Esophagus (tissue), 2 donors: ENCODE results near the gene ANP32B. TPM values are rescaled to one million over a fixed set of nuclear protein-coding genes. Genes with fewer than 3 reads are reported as not detected.
A peak's percentile ranks its signal among the peaks of the same experiment; 100 is the strongest.

Experiments used
- H3K27ac ChIP-seq, 2 donors: one replicate each; pipeline ENCODE4 v1.5.1; 2013; ENCODE audit warnings: low read depth in 2 of 2, mild to moderate bottlenecking in 2 of 2, inconsistent platforms in 1 of 2, low read length in 1 of 2, moderate library complexity in 1 of 2
- H3K27me3 ChIP-seq, 2 donors: one replicate each; pipeline ENCODE4 v1.6.1; 2013; ENCODE audit warnings: low read length in 2 of 2, control low read depth in 1 of 2, mild to moderate bottlenecking in 1 of 2; ENCODE audit not compliant: insufficient read depth in 2 of 2, control insufficient read depth in 1 of 2
- H3K36me3 ChIP-seq, 2 donors: one replicate each; pipeline ENCODE4 v1.6.1; 2013; ENCODE audit warnings: low read length in 1 of 2; ENCODE audit not compliant: control insufficient read depth in 2 of 2, insufficient read depth in 2 of 2
- H3K4me1 ChIP-seq, 2 donors: one replicate each; pipeline ENCODE4 v1.6.1; 2013; ENCODE audit warnings: low read length in 1 of 2; ENCODE audit not compliant: control insufficient read depth in 2 of 2, insufficient read depth in 2 of 2
- H3K4me3 ChIP-seq, 2 donors: one replicate each; pipeline ENCODE4 v1.5.1; 2013; ENCODE audit warnings: low read length in 2 of 2, mild to moderate bottlenecking in 2 of 2, low read depth in 1 of 2, moderate library complexity in 1 of 2
- H3K9me3 ChIP-seq, 2 donors: one replicate each; pipeline ENCODE4 v1.6.1; 2013; ENCODE audit warnings: mild to moderate bottlenecking in 2 of 2, low read depth in 1 of 2, low read length in 1 of 2, moderate library complexity in 1 of 2; ENCODE audit not compliant: control insufficient read depth in 2 of 2, insufficient read depth in 1 of 2
- WGBS, 2 donors: extraction: QIAGEN DNeasy Blood & Tissue Kit; methylation state at CpG; one replicate each; pipeline ENCODE4 v1.1.7; 2013; 5-methylcytosine and 5-hydroxymethylcytosine counted together
- polyA plus RNA-seq, 2 donors: library from polyadenylated mRNA; stranded (reverse); fragments of 200-250 nt; gene quantifications; one replicate each; pipeline ENCODE4 v1.2.3, GENCODE V29; 2013
- donor health status: healthy with polysubstance abuse.
- donor health status: Bipolar disorder and iron deficiency.

The ANP32B gene
- polyA plus RNA-seq = 100 to 1,000 TPM in 1 of 2 donors, 10 to 100 TPM in 1; 74.5 to 116 TPM

DNA sequence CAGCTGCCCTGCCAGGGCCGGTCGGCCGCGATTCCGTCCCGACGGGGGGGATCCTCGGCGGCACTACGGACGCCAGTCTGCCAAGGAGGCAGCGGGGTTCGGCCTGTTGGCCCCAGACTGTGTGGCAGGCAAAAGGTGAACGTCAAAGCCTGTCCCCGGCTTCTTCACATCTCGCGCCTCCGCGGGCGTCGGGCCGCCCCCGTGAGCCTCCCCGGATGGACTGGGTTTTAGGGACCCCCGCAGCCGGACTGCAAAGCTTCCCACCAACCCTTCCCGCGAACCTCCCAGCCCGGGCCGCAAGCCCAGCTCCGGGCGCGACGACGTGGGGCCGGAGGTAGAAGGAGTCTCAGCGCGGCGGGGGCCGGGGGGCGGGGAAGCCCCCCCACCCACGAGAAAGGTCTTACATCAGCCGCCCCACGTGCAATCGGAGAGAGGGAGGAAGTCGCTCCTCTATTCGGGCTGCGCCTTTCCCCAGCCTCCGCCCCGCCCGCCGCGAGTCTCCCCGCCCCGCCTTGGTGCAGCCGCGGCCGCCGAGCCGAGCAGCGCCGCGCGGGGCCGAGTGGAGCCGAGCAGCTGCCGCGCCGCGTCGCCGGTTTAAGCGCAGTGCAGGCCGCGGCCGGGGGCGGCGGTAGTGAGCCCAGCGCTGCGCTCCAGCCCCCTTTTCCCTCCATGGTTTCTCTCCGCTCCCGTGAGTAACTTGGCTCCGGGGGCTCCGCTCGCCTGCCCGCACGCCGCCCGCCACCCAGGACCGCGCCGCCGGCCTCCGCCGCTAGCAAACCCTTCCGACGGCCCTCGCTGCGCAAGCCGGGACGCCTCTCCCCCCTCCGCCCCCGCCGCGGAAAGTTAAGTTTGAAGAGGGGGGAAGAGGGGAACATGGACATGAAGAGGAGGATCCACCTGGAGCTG lies at the start of gene ANP32B:
ANP32B (plus strand) TSS at position 659 of the 906 bp plus-strand sequence; CDS start at position 874, 215 bp downstream.
- Histone ChIP-seq H3K27ac (peak within 1 kb of the TSS; percentile 97 to 98), H3K36me3 (no peaks in the 10 kb centered on the region), H3K4me3 (peak within 1 kb of the TSS; percentile 86 to 90), H3K9me3 (no peaks in the 10 kb centered on the region), H3K4me1 (peaks cover 2 to 11% of the 10 kb centered on the region in 2 donors), H3K27me3 (no peaks in the 10 kb centered on the region)
- 0 to 1% methylated on average over 72 to 105 of the region's 105 CpGs for WGBS, 2 donors

DNA sequence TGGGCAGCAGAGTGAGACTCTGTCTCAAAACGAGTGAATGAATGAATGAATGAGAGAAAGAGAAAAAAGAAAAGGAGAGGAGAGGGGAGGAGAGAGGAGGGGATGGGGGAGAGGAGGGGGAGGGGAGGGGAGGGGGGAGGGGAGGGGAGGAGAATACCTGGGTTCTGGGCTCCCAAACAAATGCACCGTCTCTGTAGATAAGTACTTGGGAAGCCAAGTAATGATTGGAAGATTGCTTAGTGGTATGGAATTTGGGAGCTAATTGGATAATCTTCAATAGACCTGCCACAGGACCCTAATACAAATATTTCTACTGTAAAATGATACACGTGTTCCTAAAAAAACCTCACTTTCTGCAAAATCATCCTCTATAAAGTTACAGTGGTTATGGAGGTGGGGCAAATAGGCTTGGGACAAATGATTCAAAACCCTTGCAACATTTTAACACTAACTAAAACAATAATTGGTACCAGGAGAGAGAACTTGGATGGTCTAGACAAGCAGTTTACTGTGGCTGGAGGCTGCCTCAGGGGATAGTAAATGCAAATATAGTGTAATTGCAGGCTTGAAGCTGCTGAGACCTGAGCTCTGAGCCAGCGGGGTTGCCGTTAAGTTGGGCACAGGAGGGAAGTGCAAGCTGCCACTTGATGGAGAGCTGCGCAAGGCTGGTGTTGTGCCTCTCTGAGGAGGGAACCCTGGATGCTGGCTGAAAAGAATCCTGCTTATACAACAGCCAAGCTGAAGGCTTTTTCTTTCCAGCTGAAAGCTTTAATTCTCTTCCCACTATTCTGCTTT lies 48.6 kb upstream of the ANP32B start:
- Histone ChIP-seq H3K4me1 (no peaks in the 10 kb centered on the region), H3K27ac (no peak overlapping the region), H3K4me3 (no peak overlapping the region), H3K36me3 (no peaks in the 10 kb centered on the region), H3K27me3 (no peaks in the 10 kb centered on the region), H3K9me3 (no peaks in the 10 kb centered on the region)
- WGBS, 2 donors = 30 to 36% methylated on average over 5 to 6 of the region's 6 CpGs

DNA sequence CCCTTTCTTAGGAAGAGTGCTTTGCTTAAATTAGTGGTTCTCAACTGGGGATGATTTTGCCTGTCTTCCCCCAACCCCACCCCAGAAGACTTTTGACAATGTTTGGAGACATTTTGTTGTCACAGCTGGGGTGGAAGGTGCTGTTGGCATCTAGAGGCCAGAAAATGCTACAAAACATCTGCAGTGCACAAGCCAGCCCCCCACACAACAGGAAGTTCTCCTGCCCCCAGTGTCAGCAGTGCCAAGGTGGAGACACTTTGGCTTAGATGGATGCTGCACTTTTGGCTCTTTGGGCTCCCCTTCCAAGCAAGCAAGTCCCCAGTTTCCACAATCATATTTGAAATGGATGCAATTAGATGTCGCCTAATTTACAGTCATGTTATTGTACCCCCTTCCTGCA lies 47.9 kb upstream of the ANP32B start:
- 71 to 83% methylated on average over 1 of the region's 1 CpG for WGBS, 2 donors
- Histone ChIP-seq H3K27me3 (no peaks in the 10 kb centered on the region), H3K4me1 (no peaks in the 10 kb centered on the region)

DNA sequence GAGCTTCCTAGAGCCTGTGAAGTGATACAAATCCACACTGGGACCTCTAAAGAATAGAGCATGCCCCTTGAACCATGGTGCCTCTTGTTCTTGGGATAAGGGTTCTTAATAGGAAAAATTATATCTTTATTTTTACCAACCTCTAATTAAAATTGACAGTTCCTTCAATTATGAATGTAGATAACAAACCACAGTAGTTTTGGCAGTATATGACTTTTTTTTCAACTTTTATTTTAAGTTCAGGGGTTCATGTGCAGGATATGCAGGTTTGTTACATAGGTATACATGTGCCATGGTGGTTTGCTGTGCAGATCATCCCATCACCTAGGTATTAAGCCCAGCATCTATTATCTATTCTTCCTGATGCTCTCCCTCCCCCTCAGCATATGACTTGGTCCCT lies 46.1 kb upstream of the ANP32B start:
- no peaks in the 10 kb centered on the region for H3K4me1 ChIP-seq
- H3K4me3 ChIP-seq = no peak overlapping the region
- no peaks in the 10 kb centered on the region for H3K27me3 ChIP-seq
- no peak overlapping the region for H3K27ac ChIP-seq
- H3K9me3 ChIP-seq = no peaks in the 10 kb centered on the region
- no peaks in the 10 kb centered on the region for H3K36me3 ChIP-seq

More for the DNA sequence above, 47.9 kb upstream of the ANP32B start:
- Histone ChIP-seq H3K9me3 (no peaks in the 10 kb centered on the region), H3K27ac (no peak overlapping the region), H3K4me3 (no peak overlapping the region), H3K36me3 (no peaks in the 10 kb centered on the region)

DNA sequence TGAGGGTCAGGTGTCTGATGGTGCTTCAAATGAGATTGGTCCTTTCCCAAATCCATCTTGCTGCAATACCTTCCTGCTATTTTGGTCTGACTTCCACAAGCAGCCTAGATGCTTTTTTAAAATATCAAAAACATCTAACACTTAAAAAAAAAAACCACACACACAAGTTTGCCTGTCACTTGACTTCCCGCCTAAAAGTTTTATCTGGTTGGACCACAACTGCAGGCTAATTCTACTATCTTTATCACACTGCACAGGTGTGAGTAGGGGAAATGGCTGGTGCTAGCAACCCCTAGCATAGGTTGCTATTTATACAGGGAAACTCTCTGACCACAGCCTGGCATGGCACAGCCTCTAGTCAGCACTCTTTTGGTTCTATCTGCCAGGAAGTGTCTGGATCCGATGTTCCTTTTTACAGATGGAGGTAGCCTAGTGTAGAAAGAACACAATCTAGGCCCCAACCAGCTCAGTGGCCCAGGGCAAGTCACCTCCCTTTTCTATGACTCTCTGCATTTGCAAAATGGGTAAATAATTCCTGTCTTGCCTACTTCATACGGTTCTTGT lies 45.0 kb upstream of the ANP32B start, which contains the start of gene HEMGN:
HEMGN (minus strand) TSS at position 92 of the 564 bp plus-strand sequence; CDS start at position 56, 36 bp downstream.
- Histone ChIP-seq H3K4me1 (no peaks in the 10 kb centered on the region), H3K36me3 (no peaks in the 10 kb centered on the region), H3K27ac (no peak within 1 kb of the TSS), H3K27me3 (no peaks in the 10 kb centered on the region), H3K9me3 (no peaks in the 10 kb centered on the region), H3K4me3 (no peak within 1 kb of the TSS)
- 62 to 68% methylated on average over 3 of the region's 3 CpGs for WGBS, 2 donors

DNA sequence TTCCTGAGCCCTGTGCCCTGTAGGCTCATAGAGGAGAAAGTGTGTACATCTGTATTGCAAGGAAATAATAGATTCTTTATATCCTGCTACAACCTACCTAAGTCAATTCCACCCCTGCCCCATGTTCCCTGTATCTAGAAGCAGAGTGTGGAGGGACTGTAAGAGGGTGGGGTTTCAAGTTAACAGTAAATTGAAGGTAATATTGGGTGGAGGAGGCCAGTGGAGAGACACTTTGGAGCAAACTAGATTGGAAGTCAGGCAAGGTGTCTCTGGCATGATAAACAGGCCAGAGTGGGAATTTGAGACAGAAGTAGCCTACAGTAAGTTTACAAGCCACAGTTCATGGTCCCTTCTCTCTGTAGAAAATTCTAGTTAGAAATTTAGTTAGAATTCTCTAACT lies 42.9 kb upstream of the ANP32B start:
- H3K9me3 ChIP-seq = no peaks in the 10 kb centered on the region
- no peak overlapping the region for H3K4me3 ChIP-seq
- no peak overlapping the region for H3K27ac ChIP-seq
- H3K4me1 ChIP-seq = no peaks in the 10 kb centered on the region
- no peaks in the 10 kb centered on the region for H3K36me3 ChIP-seq
- no peaks in the 10 kb centered on the region for H3K27me3 ChIP-seq

DNA sequence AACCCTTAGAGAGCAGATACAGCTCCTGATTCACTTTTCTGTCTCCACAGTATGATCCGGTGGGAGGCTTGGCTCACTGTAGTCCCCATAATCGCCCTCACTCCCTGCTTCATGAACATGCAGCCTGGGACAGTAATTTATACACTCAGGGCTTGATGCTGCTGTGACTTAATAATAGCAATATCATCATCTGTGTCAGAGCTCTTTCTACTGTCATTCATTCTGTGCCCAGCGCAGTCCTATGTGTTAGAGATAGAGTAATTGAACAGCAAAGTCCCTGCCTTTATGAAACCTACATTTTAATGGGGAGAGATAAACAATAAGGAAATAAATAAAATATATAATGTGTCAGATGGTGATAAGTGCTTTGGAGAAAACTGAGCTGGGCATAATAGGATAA lies 42.4 kb upstream of the ANP32B start:
- no peak overlapping the region for H3K27ac ChIP-seq
- H3K4me1 ChIP-seq = no peaks in the 10 kb centered on the region
- no peaks in the 10 kb centered on the region for H3K9me3 ChIP-seq
- WGBS, 2 donors = 77 to 78% methylated on average over 3 of the region's 3 CpGs
- no peak overlapping the region for H3K4me3 ChIP-seq
- H3K36me3 ChIP-seq = no peaks in the 10 kb centered on the region
- H3K27me3 ChIP-seq = no peaks in the 10 kb centered on the region

DNA sequence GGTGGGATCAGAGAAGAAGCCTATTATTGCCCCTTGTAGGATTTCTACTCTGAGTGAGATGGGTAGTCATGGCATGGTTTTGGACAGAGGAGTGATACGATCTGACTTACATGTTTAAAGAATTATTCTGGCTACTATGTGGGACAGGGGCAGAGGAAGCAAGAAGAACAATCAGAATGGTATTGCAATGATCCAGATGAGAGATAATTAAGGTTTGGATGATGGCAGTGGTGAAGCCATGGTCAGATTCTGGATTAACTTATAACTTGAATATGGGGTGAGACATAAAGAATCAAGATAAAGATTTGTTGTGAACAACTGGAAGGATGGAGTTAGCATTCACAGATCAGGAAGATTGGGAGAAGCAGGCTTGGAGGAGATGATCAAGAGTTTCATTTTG lies 41.8 kb upstream of the ANP32B start:
- no peaks in the 10 kb centered on the region for H3K4me1 ChIP-seq
- H3K27me3 ChIP-seq = no peaks in the 10 kb centered on the region
- H3K9me3 ChIP-seq = no peaks in the 10 kb centered on the region
- H3K27ac ChIP-seq = no peak overlapping the region
- no peaks in the 10 kb centered on the region for H3K36me3 ChIP-seq
- no peak overlapping the region for H3K4me3 ChIP-seq
- 74 to 91% methylated on average over 1 of the region's 1 CpG for WGBS, 2 donors

DNA sequence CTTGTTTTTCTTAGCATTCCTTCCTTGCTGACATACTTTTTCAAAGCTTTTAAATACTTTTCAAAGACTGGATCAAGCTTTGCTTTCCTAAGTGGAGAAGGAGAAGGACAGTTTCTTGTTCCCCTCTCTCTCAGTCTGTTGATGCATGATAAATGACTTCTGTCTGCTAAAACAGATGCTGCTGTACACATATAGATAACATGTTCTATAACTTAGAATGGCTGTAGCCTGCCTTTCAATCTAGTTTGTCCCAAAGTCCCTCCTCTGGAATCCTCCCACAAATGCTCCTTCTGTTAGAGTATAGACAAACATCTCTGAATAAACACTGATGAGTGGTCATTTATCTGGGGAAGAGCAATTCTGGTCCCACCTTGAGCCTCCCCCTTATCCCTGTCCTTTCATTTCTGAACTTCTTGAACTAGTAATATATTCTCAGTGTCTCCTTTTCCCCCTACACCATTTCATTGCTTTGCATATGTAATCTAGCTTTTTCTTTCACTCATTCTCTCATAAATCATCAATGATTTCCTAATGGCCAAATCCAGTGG lies 39.8 kb upstream of the ANP32B start:
- Histone ChIP-seq H3K36me3 (no peaks in the 10 kb centered on the region), H3K4me1 (no peaks in the 10 kb centered on the region), H3K27me3 (no peaks in the 10 kb centered on the region), H3K4me3 (no peak overlapping the region), H3K27ac (no peak overlapping the region), H3K9me3 (no peaks in the 10 kb centered on the region)
